Activated effector memory CD4-positive, alpha-beta T cell treated with Interleukin-2 at 50 U/mL for 16 hours (primary cell): ENCODE data around the gene REXO4.
A peak's percentile ranks its signal among the peaks of the same experiment; 100 is the strongest.

Experiments used
- DNase-seq: peaks from one replicate; pipeline ENCODE4 v3.0.0-alpha.2; 2020

The REXO4 gene

GRCh38 chr9:133362359-133363044 lies 55.3 kb downstream of the REXO4 start:
- no peak for DNase-seq

DNA sequence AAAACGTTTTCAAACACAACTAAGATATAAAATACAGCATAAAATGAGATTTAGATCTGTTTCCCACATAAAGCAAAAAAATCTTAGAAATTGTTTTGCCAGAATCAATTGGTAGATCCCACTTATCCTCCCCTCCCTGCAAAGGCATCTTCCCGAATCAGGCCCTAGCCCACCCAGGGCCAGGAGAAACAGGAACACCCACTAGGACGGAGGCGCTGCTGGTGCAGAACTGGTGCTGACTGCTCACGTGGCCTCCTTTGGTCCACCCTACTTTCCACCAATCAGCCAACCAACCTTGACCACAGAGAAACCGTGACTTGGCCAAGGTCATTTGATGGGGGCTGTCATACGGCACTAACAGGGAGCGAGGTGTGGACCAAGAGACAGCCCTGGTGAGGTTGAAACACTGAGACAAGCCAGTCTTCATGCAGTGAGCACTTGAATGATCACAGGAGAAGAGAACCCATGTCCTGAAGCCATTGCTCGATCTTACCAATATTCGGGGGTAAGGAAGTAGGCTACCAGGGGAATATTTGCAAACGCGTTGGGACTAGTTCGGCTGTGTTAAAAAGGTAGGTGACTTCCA lies 56.2 kb downstream of the REXO4 start:
- DNase-seq: no peak

DNA sequence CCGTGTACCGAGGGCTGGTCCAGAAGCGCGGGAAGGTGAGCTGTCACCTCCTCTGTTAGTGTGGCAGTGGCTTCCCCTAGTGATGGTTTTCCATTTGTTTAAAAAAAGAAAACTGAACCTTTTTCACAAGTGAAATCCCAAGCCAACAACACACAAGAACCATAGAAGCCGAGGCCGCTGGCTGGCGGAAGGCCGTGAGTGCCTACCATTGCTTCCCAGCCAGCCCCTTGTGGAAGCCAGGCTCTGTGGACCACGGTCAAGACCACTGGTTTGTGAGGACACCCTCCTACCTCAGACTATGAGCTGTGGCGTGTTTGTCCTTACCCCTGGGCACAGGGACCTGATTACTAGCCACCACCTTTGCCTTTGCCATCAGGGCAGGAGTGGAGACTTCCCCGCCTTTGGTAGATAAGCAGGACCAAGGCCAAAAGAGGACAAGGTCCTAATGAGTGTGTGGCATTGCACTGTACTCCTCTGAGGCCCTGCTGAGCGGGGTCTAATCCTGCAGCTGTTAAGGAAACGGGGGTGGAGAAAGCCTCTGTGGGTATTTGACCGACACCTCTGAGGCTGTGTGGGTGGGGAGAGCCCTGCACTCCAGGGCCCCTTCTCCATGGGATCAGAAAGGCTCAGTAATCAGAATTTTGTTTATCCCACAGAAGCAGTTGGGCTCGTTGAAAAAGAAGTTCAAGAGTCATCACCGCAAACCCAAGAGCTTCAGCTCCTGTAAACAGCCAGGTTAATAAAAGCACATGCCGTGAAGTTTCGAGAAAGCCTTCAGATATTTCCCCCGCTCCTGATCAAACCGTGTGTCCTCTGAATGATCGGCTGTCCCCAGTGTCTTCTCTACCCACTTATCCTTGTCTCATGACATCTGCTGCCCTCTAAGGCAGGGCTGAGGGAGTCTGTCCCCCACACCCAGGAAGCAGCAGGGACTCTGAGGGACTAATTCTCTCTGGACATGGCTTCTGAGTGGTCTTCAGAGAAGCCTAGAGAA lies 57.1 kb downstream of the REXO4 start:
- DNase-seq: no peak

DNA sequence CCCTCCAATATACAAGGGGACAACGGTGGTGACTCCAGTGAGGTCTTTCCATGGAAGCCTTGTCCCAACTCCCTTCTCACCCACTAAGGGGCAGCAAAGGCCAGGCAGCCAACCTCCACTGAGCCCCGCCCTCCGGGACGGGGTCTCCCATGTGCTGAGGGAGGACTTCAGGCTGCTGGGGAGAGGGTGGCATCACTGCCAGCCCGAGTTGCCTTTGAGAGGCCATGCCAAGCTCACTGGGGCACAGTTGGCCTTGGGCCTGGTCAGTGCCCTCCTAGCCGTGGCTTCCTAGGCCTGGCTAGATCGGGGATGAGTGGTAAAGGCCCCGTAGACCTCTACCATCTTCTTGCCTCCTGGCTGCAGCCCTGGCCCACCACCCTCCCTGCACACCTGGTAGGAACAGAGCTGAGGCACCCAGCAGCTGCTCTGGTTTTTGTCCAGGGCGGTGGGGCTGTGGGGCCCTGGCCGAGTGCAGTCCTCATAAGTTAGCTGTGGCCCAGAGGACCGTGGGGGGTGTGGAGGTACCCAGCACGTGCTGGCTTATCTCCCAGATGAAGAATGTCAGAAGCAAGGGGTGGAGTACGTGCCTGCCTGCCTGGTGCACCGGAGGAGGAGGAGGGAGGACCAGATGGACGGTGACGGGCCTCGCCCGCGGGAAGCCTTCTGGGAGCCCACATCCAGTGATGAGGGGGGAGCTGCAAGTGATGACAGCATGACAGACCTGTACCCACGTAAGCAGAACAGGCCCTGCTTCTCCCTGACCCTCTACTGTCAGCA lies 58.2 kb downstream of the REXO4 start:
- no peak for DNase-seq

GRCh38 chr9:133357656-133358055 lies 60.2 kb downstream of the REXO4 start:
- no peak for DNase-seq

DNA sequence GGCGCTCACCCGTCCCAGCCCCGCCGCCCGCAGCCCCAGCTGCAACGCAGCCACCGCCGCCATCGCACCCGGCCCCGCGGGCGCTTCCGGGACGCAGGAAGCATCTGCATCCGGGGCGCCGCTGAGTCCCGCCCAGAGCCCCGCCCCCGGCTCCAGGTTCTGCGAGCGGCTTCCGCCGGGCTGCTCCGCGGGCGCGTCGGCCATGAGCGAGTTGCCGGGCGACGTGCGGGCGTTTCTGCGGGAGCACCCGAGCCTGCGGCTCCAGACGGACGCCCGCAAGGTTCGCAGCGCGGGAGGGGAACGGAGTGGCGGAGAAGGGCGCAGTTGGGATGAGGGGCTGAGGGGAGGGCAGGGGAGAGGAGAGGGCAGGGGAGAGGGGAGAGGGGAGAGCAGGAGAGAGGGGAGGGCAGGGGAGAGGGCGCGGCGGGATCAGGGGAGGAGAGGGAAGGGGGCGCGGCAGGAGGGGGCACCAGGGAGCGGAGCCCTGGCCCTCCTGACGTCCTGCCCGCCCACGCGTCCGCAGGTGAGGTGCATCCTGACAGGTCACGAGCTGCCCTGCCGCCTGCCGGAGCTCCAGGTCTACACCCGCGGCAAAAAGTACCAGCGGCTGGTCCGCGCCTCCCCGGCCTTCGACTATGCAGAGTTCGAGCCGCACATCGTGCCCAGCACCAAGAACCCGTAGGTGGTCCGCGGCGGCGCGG lies 61.3 kb downstream of the REXO4 start, which contains the start of the genes SURF1 and SURF2:
Gene SURF1, minus strand, starts transcription at position 97 of the 701 bp plus-strand sequence. Its CDS starts 34 bp downstream, at position 63.
Gene SURF2, plus strand, starts transcription at position 160 of the 701 bp plus-strand sequence. Its CDS starts 43 bp downstream, at position 203.
- DNase-seq: peak; percentile 87
